OCI-LY1 (cell line): ENCODE results near the gene TMEM260.

Experiments used
- H2AFZ ChIP-seq: fragments of 200-600 bp; sonication (generic), shearing (Covaris generic); 2 replicates; pipeline ENCODE4 v1.6.0; 2014; ENCODE audit warnings: antibody characterized with exemption, mild to moderate bottlenecking, low read length
- H3F3A ChIP-seq: fragments of 200-600 bp; sonication (generic), shearing (Covaris generic); 2 replicates; pipeline ENCODE4 v1.6.0; 2014; ENCODE audit warnings: mild to moderate bottlenecking, antibody characterized with exemption, low read length, moderate library complexity; ENCODE audit not compliant: insufficient read depth
- H3K27ac ChIP-seq: fragments of 200-600 bp; sonication (generic); 2 replicates; pipeline ENCODE4 v1.5.1; 2014; ENCODE audit warnings: low read length, mixed run types, mild to moderate bottlenecking, low read depth; ENCODE audit not compliant: poor library complexity, severe bottlenecking
- H3K27me3 ChIP-seq: fragments of 200-600 bp; sonication (generic); 2 replicates; pipeline ENCODE4 v1.6.0; 2014; ENCODE audit warnings: antibody characterized with exemption, mild to moderate bottlenecking, low read length, moderate library complexity; ENCODE audit not compliant: insufficient read depth
- H3K36me3 ChIP-seq: fragments of 200-600 bp; sonication (generic); 2 replicates; pipeline ENCODE4 v1.6.1; 2014; ENCODE audit warnings: mild to moderate bottlenecking, antibody characterized with exemption, low read length, moderate library complexity, mixed read lengths; ENCODE audit not compliant: insufficient read depth
- H3K4me1 ChIP-seq: fragments of 200-600 bp; sonication (generic); 2 replicates; pipeline ENCODE4 v1.5.1; 2014; ENCODE audit warnings: mild to moderate bottlenecking, low read length, moderate library complexity; ENCODE audit not compliant: insufficient read depth, severe bottlenecking
- H3K4me2 ChIP-seq: fragments of 200-600 bp; sonication (generic), shearing (Covaris generic); 2 replicates; pipeline ENCODE4 v1.6.1; 2014; ENCODE audit warnings: low read length
- H3K4me3 ChIP-seq: fragments of 200-600 bp; sonication (generic); 2 replicates; pipeline ENCODE4 v1.5.1; 2014; ENCODE audit warnings: low read length, low read depth, mild to moderate bottlenecking, mixed read lengths; ENCODE audit not compliant: poor library complexity, severe bottlenecking
- H3K79me2 ChIP-seq: fragments of 200-600 bp; shearing (Covaris generic); 2 replicates; pipeline ENCODE4 v1.6.1; 2016; ENCODE audit warnings: mixed run types, low read length, mixed read lengths; ENCODE audit not compliant: insufficient read depth
- H3K9ac ChIP-seq: fragments of 200-600 bp; sonication (generic), shearing (Covaris generic); 2 replicates; pipeline ENCODE4 v1.6.1; 2014; ENCODE audit warnings: mild to moderate bottlenecking, low read length, mixed read lengths
- H3K9me2 ChIP-seq: fragments of 200-600 bp; sonication (generic), shearing (Covaris generic); 2 replicates; pipeline ENCODE4 v1.6.1; 2014; ENCODE audit warnings: low read depth, mild to moderate bottlenecking, low read length, mixed read lengths
- H3K9me3 ChIP-seq: fragments of 200-600 bp; shearing (Covaris generic); 2 replicates; pipeline ENCODE4 v1.6.1; 2014; ENCODE audit warnings: low read length, mixed read lengths
- H4K20me1 ChIP-seq: fragments of 200-600 bp; sonication (generic), shearing (Covaris generic); 2 replicates; pipeline ENCODE4 v1.6.0; 2016; ENCODE audit warnings: mild to moderate bottlenecking, low read length; ENCODE audit not compliant: insufficient read depth
- CTCF ChIP-seq: fragments of 200-600 bp; sonication (generic), shearing (Covaris generic); IDR thresholded peaks from 2 replicates; pipeline ENCODE4 v1.5.1; 2017; ENCODE audit warnings: mild to moderate bottlenecking, antibody characterized with exemption, low read length, moderate library complexity, mixed read lengths
- EZH2 ChIP-seq: fragments of 200-600 bp; sonication (generic), shearing (Covaris generic); IDR thresholded peaks from 2 replicates; pipeline ENCODE4 v1.8.0; 2017; ENCODE audit warnings: borderline replicate concordance, mixed run types, mild to moderate bottlenecking, antibody characterized with exemption, low read length, moderate library complexity, mixed read lengths

TMEM260 gene

GRCh38 chr14:56650979-56651378 is 71.4 kb downstream of the TMEM260 start:
- H3K27ac ChIP-seq, result no peak overlapping the region
- H2AFZ ChIP-seq, result no peak overlapping the region
- H3K36me3 ChIP-seq, result no peaks in the 10 kb centered on the region
- H4K20me1 ChIP-seq, result 0 out of 2 replicates have a peak, but pooled peaks cover 2% of the 10 kb centered on the region
- no peaks in the 10 kb centered on the region for H3K27me3 ChIP-seq
- no peaks in the 10 kb centered on the region for H3K9me3 ChIP-seq
- no peaks in the 10 kb centered on the region for H3K9me2 ChIP-seq
- no peaks in the 10 kb centered on the region for H3K4me1 ChIP-seq
- no peak overlapping the region for H3K9ac ChIP-seq
- no peak overlapping the region for H3K4me2 ChIP-seq
- H3K4me3 ChIP-seq, result no peak overlapping the region
- no peaks in the 10 kb centered on the region for H3K79me2 ChIP-seq
- no peak for TF ChIP-seq EZH2
- no peak for TF ChIP-seq CTCF
- H3F3A ChIP-seq, result no peaks in the 10 kb centered on the region

- Histone ChIP-seq H2AFZ (no peak overlapping the region), H3K27me3 (no peaks in the 10 kb centered on the region), H3K79me2 (no peaks in the 10 kb centered on the region), H3K4me3 (no peak overlapping the region), H3K9ac (no peak overlapping the region), H3K9me2 (no peaks in the 10 kb centered on the region), H3F3A (no peaks in the 10 kb centered on the region), H4K20me1 (0 out of 2 replicates have a peak, but pooled peaks cover 2% of the 10 kb centered on the region), H3K27ac (no peak overlapping the region), H3K4me2 (no peak overlapping the region), H3K36me3 (no peaks in the 10 kb centered on the region), H3K4me1 (no peaks in the 10 kb centered on the region), H3K9me3 (no peaks in the 10 kb centered on the region)
- TF ChIP-seq EZH2 (no peak), CTCF (no peak)
Observed at GRCh38 chr14:56657604-56658003, 78.0 kb downstream of the TMEM260 start.

- Histone ChIP-seq H3K4me2 (no peak overlapping the region), H3K4me1 (no peaks in the 10 kb centered on the region), H3K27me3 (no peaks in the 10 kb centered on the region), H2AFZ (no peak overlapping the region), H3K9me2 (no peaks in the 10 kb centered on the region), H3K9ac (no peak overlapping the region), H3K4me3 (no peak overlapping the region), H3K36me3 (no peaks in the 10 kb centered on the region), H3K79me2 (no peaks in the 10 kb centered on the region), H3K9me3 (no peaks in the 10 kb centered on the region), H4K20me1 (0 out of 2 replicates have a peak, but pooled peaks cover 2% of the 10 kb centered on the region), H3F3A (no peaks in the 10 kb centered on the region), H3K27ac (no peak overlapping the region)
- no peak for TF ChIP-seq EZH2
- no peak for TF ChIP-seq CTCF
Observed at GRCh38 chr14:56659378-56659777, 79.8 kb downstream of the TMEM260 start.
